Muscle of leg (tissue), 11 donors: ENCODE measurements around the gene EPHA4. TPM values are rescaled to one million over a fixed set of nuclear protein-coding genes. Genes with fewer than 3 reads are reported as not detected.

ENCODE experiments used
- DNase-seq: peaks from one replicate; pipeline ENCODE4 v3.0.0; 2013
- H3K27ac ChIP-seq: one replicate; pipeline ENCODE4 v1.5.1; 2013; ENCODE audit warnings: mild to moderate bottlenecking, low read length, control low read depth
- H3K27me3 ChIP-seq: one replicate; pipeline ENCODE4 v1.6.1; 2013; ENCODE audit warnings: low read length; ENCODE audit not compliant: control insufficient read depth, insufficient read depth
- H3K36me3 ChIP-seq: one replicate; pipeline ENCODE4 v1.6.1; 2013; ENCODE audit warnings: low read length; ENCODE audit not compliant: control insufficient read depth, insufficient read depth
- H3K4me1 ChIP-seq: one replicate; pipeline ENCODE4 v1.6.1; 2013; ENCODE audit warnings: low read length; ENCODE audit not compliant: control insufficient read depth, insufficient read depth
- H3K4me3 ChIP-seq: one replicate; pipeline ENCODE4 v1.5.1; 2013; ENCODE audit warnings: low read length, control low read depth
- H3K9me3 ChIP-seq: replicated peaks from 2 replicates; pipeline ENCODE4 v1.6.1; 2013; ENCODE audit warnings: low read depth, low read length; ENCODE audit not compliant: control insufficient read depth
- WGBS: methylation state at CpG from one replicate; pipeline ENCODE4 v1.1.5; 2013; ENCODE audit warnings: missing lambda C conversion rate; ENCODE audit not compliant: insufficient coverage; 5-methylcytosine and 5-hydroxymethylcytosine counted together
- polyA plus RNA-seq, 8 donors: library from polyadenylated mRNA; unstranded; fragments of 120-200 nt; gene quantifications; one replicate each; pipeline versions ENCODE4 v1.2.1 to v1.2.3, GENCODE V29; 2013; ENCODE audit warnings: inconsistent platforms in 1 of 8, low replicate concordance in 1 of 8; ENCODE audit not compliant: insufficient read length in 8 of 8, insufficient read depth in 1 of 8
- total RNA-seq: library from RNA; stranded (reverse); fragments of 120-200 nt; gene quantifications from one replicate; pipeline ENCODE4 v1.2.4, GENCODE V29; 2013

EPHA4 gene
- total and polyA plus RNA-seq, 9 donors = 9.6 to 30.8 (median 15.1) TPM

DNA sequence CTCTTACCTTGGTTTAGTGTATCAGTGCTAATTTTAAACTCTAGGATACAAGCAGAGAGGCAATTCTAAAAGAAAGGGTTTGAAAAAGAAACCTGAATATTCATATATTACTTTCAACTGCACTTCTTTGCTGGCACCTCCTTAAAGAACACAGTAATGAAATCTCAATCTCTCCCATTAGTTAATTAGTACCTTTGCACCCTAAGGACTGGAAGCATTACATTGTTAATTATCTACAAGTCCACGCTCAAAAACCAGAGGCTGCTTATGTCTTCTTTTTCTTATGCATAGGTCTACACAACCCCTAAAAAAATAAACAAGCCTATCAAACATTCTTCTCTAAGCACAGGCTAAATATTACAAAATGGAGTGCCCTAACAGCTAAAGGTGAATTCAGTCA is 20.2 kb downstream of the EPHA4 start:
- no peaks in the 10 kb centered on the region for H3K36me3 ChIP-seq
- no peak overlapping the region for H3K27ac ChIP-seq
- H3K9me3 ChIP-seq = no peaks in the 10 kb centered on the region
- DNase-seq = no peak
- WGBS = no CpG with 5 or more reads among the region's 1 CpG
- peaks cover 8% of the 10 kb centered on the region for H3K4me1 ChIP-seq
- no peaks in the 10 kb centered on the region for H3K27me3 ChIP-seq
- H3K4me3 ChIP-seq = no peak overlapping the region

DNA sequence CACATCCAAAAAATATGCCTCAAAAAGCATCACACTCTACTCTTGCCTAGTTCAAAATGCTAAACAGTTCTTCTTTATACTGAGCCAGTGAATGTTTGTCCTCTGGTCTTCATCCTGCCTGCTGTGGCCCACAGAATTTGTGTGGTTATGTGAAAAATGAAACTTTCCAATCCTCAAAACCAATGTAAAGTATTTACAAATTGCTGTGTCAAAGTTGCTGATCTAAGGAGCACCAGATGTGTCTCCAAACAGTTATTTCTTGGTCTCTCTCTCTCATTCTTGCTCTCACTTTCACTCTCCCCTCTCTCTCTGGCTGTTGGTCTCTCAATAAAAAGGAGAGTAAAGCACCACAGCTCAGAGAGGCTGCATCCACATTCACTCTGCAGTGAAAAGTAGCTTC is 23.0 kb downstream of the EPHA4 start:
- no peaks in the 10 kb centered on the region for H3K36me3 ChIP-seq
- H3K27me3 ChIP-seq = no peaks in the 10 kb centered on the region
- H3K4me3 ChIP-seq = no peak overlapping the region
- no peaks in the 10 kb centered on the region for H3K4me1 ChIP-seq
- no peak for DNase-seq
- H3K9me3 ChIP-seq = no peaks in the 10 kb centered on the region
- no peak overlapping the region for H3K27ac ChIP-seq

DNA sequence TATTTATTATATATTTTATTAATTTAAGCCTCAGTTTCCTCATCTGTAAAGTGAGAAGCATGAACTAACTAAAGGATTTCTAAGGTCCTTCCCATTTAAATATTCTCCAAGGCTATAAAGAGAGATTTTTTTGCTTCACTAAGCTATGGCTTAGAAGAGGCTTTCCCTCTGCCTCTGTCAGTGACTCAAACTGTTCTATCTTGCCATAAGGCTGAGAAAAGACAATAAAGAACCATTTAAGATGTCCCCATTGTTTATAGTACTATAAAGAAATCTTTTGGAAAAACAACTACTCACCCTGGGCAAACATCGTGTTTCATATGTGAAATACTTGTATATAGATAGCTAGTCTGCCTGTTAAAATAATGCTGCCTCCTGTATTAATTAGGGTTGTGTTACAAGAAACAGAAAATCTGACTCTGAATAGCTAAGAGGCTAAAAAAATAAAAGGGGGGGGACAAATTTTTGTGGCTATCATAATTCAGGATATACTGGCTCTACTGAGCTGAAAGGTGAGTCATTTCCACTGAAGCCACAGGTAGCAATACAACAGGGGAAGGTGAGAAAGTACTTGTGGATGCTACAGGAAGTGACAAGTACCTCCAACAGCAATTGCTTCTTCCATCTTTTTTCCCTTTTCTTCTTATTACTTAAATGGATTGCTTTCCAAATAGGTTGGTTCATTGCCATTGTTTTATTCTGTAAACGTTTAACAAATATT is 25.4 kb downstream of the EPHA4 start:
- Histone ChIP-seq H3K27me3 (no peaks in the 10 kb centered on the region), H3K9me3 (no peaks in the 10 kb centered on the region), H3K4me3 (no peak overlapping the region), H3K36me3 (no peaks in the 10 kb centered on the region), H3K4me1 (no peaks in the 10 kb centered on the region), H3K27ac (no peak overlapping the region)
- no CpG with 5 or more reads among the region's 2 CpGs for WGBS
- no peak for DNase-seq

DNA sequence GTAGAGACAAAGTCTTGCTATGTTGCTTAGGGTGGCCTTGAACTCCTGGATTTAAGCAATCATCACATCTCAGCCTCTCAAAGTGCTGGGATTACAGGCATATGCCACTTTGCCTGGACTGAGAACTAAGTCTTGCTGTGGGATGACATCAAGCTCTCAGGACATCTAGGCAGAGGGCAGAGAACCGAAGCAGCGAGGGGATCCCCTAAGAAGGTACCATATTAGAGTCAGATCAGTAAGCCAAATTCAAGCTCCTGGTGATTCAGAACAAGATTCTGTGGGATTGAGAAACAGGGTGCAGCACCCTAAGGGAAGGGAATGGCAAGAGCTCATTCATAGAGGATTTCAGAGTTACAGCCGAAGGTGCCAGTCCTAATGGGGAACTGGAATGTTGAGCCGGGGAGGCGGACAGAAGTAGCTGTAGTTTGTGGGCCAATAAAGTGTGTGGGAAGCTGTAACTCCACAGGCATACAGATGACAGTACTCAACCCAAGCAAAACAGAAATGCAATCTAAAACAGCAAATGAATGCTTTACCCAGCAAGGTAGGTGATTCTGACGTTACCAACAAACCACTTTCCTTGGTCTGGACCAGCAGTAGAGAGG is 30.9 kb downstream of the EPHA4 start:
- 91% methylated on average over 3 of the region's 6 CpGs for WGBS
- H3K4me1 ChIP-seq = no peaks in the 10 kb centered on the region
- no peaks in the 10 kb centered on the region for H3K9me3 ChIP-seq

DNA sequence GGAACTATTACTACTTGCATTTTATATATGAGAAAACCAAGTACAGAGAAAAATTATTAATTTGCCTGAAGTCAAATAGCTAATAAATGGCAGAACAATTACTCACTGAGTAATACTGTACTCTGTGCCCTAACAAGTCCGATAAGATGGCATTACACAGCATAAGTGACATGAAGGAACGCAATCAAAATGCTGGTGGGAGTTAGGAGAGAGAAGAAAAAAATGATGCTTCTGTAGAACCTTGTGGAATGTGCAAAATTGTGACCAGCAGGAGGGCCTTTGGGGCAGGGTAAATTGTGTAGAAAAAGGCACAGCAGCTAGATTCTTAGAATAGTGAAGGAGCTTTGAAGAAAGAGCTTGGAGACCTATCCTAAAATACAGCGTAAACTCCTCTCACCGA is 32.9 kb downstream of the EPHA4 start:
- no peak overlapping the region for H3K27ac ChIP-seq
- H3K4me1 ChIP-seq = no peaks in the 10 kb centered on the region
- DNase-seq = no peak

More for the DNA sequence above, 30.9 kb downstream of the EPHA4 start:
- H3K4me3 ChIP-seq = no peak overlapping the region
- H3K27me3 ChIP-seq = no peaks in the 10 kb centered on the region
- H3K36me3 ChIP-seq = no peaks in the 10 kb centered on the region
- no peak overlapping the region for H3K27ac ChIP-seq
- no peak for DNase-seq

DNA sequence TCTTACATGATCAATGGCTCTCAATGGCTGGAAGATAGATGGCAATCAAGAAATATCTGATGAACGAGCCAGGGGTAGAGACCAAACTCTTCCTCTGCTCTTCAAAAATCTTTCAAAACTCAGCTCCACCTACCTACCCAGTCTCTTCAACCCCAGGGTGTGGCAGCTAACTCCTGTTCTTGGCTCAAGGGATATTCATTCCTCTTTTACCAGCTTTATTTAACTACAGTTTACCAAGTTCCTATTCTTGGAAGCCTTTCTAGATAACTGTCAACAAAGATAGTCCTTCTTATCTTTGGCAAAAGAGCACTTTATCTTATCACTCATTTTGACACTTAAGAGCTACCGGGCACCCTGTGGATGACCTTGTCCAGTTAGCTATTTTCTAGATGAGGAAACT is 36.3 kb downstream of the EPHA4 start:
- Histone ChIP-seq H3K36me3 (no peaks in the 10 kb centered on the region), H3K27ac (no peak overlapping the region)
- 100% methylated on average over 1 of the region's 2 CpGs for WGBS

More for the DNA sequence above, 32.9 kb downstream of the EPHA4 start:
- no peak overlapping the region for H3K4me3 ChIP-seq
- no peaks in the 10 kb centered on the region for H3K9me3 ChIP-seq
- no peaks in the 10 kb centered on the region for H3K36me3 ChIP-seq
- no peaks in the 10 kb centered on the region for H3K27me3 ChIP-seq
- WGBS = 96% methylated on average over 3 of the region's 4 CpGs

DNA sequence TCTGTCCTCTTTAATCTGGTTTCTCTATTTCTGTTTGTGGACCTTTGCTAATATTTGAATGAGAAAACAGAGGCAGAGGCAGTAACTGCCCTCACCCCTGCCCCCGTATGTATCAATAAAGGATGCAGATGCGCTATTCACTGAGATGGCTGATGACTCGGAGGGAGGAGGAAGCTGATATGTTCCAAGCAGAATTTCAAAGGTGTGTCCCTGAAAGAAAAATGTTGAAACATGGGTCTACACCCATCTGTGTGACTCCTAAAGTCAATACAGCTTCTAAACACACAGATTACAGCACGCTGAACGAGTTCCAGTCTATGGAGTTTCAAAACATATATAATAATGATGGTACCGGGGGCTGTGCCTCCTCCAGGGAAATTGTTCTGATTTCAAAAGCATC is 38.8 kb downstream of the EPHA4 start:
- H3K9me3 ChIP-seq = no peaks in the 10 kb centered on the region
- no peak for DNase-seq
- no peaks in the 10 kb centered on the region for H3K27me3 ChIP-seq
- peaks cover 3% of the 10 kb centered on the region for H3K4me1 ChIP-seq
- no peak overlapping the region for H3K4me3 ChIP-seq
- H3K27ac ChIP-seq = no peak overlapping the region
- H3K36me3 ChIP-seq = no peaks in the 10 kb centered on the region
- no CpG with 5 or more reads among the region's 6 CpGs for WGBS

More for the DNA sequence above, 36.3 kb downstream of the EPHA4 start:
- Histone ChIP-seq H3K4me3 (no peak overlapping the region), H3K27me3 (no peaks in the 10 kb centered on the region), H3K9me3 (no peaks in the 10 kb centered on the region), H3K4me1 (no peaks in the 10 kb centered on the region)
- DNase-seq = no peak

DNA sequence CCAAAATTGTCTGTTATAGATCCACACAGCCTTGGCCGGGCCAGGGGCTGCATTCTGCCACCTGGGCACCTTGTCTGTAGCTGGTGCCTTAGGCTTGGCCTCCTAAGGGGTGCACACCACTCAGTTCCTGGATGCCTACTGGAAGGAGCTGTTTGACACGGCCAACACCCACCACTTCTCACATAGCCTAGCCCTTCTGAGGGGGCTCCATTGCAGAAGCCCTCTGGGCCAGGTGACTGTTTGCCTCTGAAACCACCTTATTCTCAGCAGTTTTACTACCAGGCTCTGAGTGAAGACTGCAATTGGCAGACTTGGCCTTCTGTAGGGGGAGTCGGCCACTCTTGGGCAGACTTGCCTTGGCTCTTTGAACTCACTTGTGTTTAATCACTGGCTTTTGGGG is 39.5 kb downstream of the EPHA4 start:
- Histone ChIP-seq H3K4me3 (no peak overlapping the region), H3K27ac (no peak overlapping the region), H3K9me3 (no peaks in the 10 kb centered on the region), H3K4me1 (peaks cover 3% of the 10 kb centered on the region), H3K27me3 (no peaks in the 10 kb centered on the region), H3K36me3 (no peaks in the 10 kb centered on the region)
- no peak for DNase-seq
- WGBS = 100% methylated on average over 1 of the region's 3 CpGs

DNA sequence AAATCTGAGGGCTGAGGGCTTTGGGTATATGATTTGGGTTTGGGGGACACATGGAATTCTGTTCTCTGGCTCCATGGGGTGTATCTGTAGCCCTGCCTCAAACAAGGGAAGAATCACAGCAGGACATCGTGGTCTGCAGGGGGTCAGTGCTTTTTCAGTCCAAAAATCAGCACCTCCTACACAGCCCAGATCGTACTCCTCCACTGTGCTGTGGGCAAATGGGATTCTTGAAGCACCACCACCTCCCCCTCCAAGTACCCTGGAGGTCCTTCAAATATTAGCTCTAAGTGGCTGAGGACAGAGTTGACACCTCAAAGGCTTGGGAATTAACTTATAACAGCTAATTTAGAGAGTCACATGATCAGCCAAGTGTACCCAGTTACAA is 41.5 kb downstream of the EPHA4 start:
- H3K27ac ChIP-seq = no peak overlapping the region
- WGBS = 86% methylated on average over 2 of the region's 2 CpGs
- no peak for DNase-seq
- H3K9me3 ChIP-seq = no peaks in the 10 kb centered on the region
- no peaks in the 10 kb centered on the region for H3K36me3 ChIP-seq
- H3K4me1 ChIP-seq = peaks cover 3% of the 10 kb centered on the region
- H3K27me3 ChIP-seq = no peaks in the 10 kb centered on the region
- H3K4me3 ChIP-seq = no peak overlapping the region

DNA sequence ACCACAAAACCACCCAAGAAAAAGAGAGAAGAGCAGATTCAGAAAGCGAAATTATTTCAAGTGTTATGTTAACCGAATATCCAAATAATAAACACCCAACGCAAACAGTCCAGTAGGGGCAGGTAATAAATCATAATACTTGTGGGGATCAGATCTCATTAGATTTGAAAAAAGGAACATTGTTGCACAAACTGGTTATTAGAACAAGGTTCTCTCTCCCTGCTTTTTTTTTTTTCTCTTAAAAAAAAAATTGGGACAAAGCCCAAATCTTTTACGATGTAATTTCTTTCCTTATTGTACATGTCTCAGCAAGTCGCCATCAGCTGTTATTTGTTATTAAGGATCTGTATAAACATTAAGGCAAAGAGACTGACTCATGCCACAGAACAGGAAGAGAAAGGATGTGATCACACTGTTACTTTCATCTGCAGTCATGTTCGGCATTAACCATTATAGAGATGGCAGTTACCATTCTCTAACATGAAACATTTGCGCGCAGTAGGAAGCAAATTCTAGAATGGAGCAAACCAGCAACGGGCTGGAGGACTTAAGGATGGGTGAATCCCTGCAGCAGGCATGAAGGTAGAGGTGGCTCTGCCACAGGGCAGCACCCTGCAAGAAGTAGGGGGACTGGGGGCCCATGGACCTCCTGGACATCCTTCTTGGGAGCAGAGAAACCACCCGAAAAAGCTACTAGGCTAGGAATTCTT is 42.0 kb downstream of the EPHA4 start:
- H3K27ac ChIP-seq = no peak overlapping the region

More for the DNA sequence above, 42.0 kb downstream of the EPHA4 start:
- WGBS = 83% methylated on average over 1 of the region's 10 CpGs
- H3K4me1 ChIP-seq = peaks cover 3% of the 10 kb centered on the region
- H3K4me3 ChIP-seq = no peak overlapping the region
- H3K27me3 ChIP-seq = no peaks in the 10 kb centered on the region
- H3K9me3 ChIP-seq = no peaks in the 10 kb centered on the region
- H3K36me3 ChIP-seq = no peaks in the 10 kb centered on the region
- DNase-seq = peak; percentile 58
